ENCODE data around the gene HMHB1. TPM values are rescaled to one million over a fixed set of nuclear protein-coding genes. Genes with fewer than 3 reads are reported as not detected.
A peak's percentile ranks its signal among the peaks of the same experiment; 100 is the strongest.

HMHB1 gene
- total and polyA plus RNA-seq, 7 experiments from 2014 or later: not detected

- Mint-ChIP-seq H3K4me3 (no peak overlapping the region), H3K36me3 (peaks cover 0 to 4% (median 0%) of the 10 kb centered on the region in 5 donors), H3K9me3 (peaks cover 0 to 5% (median 0%) of the 10 kb centered on the region in 11 donors), H3K4me1 (peaks cover 0 to 2% (median 0%) of the 10 kb centered on the region in 7 donors), H3K27ac (no peak overlapping the region), H3K27me3 (peaks cover 0 to 17% (median 13%) of the 10 kb centered on the region in 5 donors)
- Histone ChIP-seq H3K9me3 (ENCODE audit: control insufficient read depth in 2 of 3, low read length in 3 of 3) (no peaks in the 10 kb centered on the region), H3K27ac (ENCODE audit: low read depth, low read length) (no peak overlapping the region), H3K4me1 (ENCODE audit: control insufficient read depth in 2 of 2, insufficient read depth in 2 of 2, low read length in 2 of 2) (no peaks in the 10 kb centered on the region), H3K27me3 (ENCODE audit: control insufficient read depth in 2 of 2, insufficient read depth in 2 of 2, low read length in 2 of 2) (no peaks in the 10 kb centered on the region), H3K4me3 (ENCODE audit: low read length) (no peak overlapping the region), H3K36me3 (ENCODE audit: control insufficient read depth in 2 of 3, insufficient read depth in 3 of 3, low read length in 3 of 3) (no peaks in the 10 kb centered on the region)
- CTCF ChIA-PET: interaction anchor here (0.8 kb wide), 1 partner anchor 44 kb away, joined by 3 read pairs; no protein-coding TSS in a partner anchor
- intact Hi-C loops (cut with micrococcal nuclease): no loop called here
- DNase-seq: no peak
- ATAC-seq: no peak
- POLR2A ChIA-PET: no interaction called here
Measured at GRCh38 chr5:143771602-143772001, 40.4 kb upstream of the HMHB1 start.

- H3K9me3 Mint-ChIP-seq: peaks cover 0 to 5% (median 0%) of the 10 kb centered on the region in 11 donors
- intact Hi-C loops (cut with micrococcal nuclease): no loop called here
- peaks cover 0 to 4% (median 0%) of the 10 kb centered on the region in 5 donors for H3K36me3 Mint-ChIP-seq
- CTCF ChIA-PET: no interaction called here
- Histone ChIP-seq H3K27me3 (ENCODE audit: control insufficient read depth in 2 of 2, insufficient read depth in 2 of 2, low read length in 2 of 2) (no peaks in the 10 kb centered on the region), H3K4me3 (ENCODE audit: low read length) (no peak overlapping the region), H3K9me3 (ENCODE audit: control insufficient read depth in 2 of 3, low read length in 3 of 3) (no peaks in the 10 kb centered on the region), H3K36me3 (ENCODE audit: control insufficient read depth in 2 of 3, insufficient read depth in 3 of 3, low read length in 3 of 3) (no peaks in the 10 kb centered on the region), H3K4me1 (ENCODE audit: control insufficient read depth in 2 of 2, insufficient read depth in 2 of 2, low read length in 2 of 2) (no peaks in the 10 kb centered on the region), H3K27ac (ENCODE audit: low read depth, low read length) (no peak overlapping the region)
- DNase-seq (no peak), ATAC-seq (no peak)
- H3K4me1 Mint-ChIP-seq: peaks cover 0 to 2% (median 0%) of the 10 kb centered on the region in 7 donors
- no peak overlapping the region for H3K27ac Mint-ChIP-seq
- no peak overlapping the region for H3K4me3 Mint-ChIP-seq
- POLR2A ChIA-PET: no interaction called here
- peaks cover 0 to 14% (median 12%) of the 10 kb centered on the region in 5 donors for H3K27me3 Mint-ChIP-seq
Measured at GRCh38 chr5:143772621-143773020, 39.3 kb upstream of the HMHB1 start.

GRCh38 chr5:143775258-143775657, 36.7 kb upstream of the HMHB1 start:
- Mint-ChIP-seq H3K36me3 (peaks cover 0 to 1% (median 0%) of the 10 kb centered on the region in 5 donors), H3K4me3 (no peak overlapping the region), H3K4me1 (peaks cover 0 to 2% (median 0%) of the 10 kb centered on the region in 7 donors), H3K27me3 (peaks cover 0 to 9% (median 4%) of the 10 kb centered on the region in 5 donors), H3K27ac (no peak overlapping the region), H3K9me3 (peaks cover 0 to 9% (median 0%) of the 10 kb centered on the region in 11 donors)
- Histone ChIP-seq H3K4me1 (ENCODE audit: control insufficient read depth in 2 of 2, insufficient read depth in 2 of 2, low read length in 2 of 2) (no peaks in the 10 kb centered on the region), H3K9me3 (ENCODE audit: control insufficient read depth in 2 of 3, low read length in 3 of 3) (no peaks in the 10 kb centered on the region), H3K27me3 (ENCODE audit: control insufficient read depth in 2 of 2, insufficient read depth in 2 of 2, low read length in 2 of 2) (no peaks in the 10 kb centered on the region), H3K36me3 (ENCODE audit: control insufficient read depth in 2 of 3, insufficient read depth in 3 of 3, low read length in 3 of 3) (no peaks in the 10 kb centered on the region), H3K27ac (ENCODE audit: low read depth, low read length) (no peak overlapping the region), H3K4me3 (ENCODE audit: low read length) (no peak overlapping the region)
- intact Hi-C loops (cut with micrococcal nuclease): no loop called here
- ATAC-seq: peak; percentile 37
- DNase-seq: no peak
- ChIA-PET POLR2A (no interaction called here), CTCF (no interaction called here)

- ChIA-PET POLR2A (no interaction called here), CTCF (no interaction called here)
- Mint-ChIP-seq H3K27ac (no peak overlapping the region), H3K4me3 (no peak overlapping the region), H3K27me3 (peaks cover 0 to 7% (median 0%) of the 10 kb centered on the region in 5 donors), H3K9me3 (peaks cover 0 to 9% (median 0%) of the 10 kb centered on the region in 11 donors), H3K36me3 (peaks cover 0 to 1% (median 0%) of the 10 kb centered on the region in 5 donors), H3K4me1 (peaks cover 0 to 2% (median 0%) of the 10 kb centered on the region in 7 donors)
- no peak overlapping the region for H3K27ac ChIP-seq (ENCODE audit: low read depth, low read length)
- no peaks in the 10 kb centered on the region for H3K36me3 ChIP-seq (ENCODE audit: control insufficient read depth in 2 of 3, insufficient read depth in 3 of 3, low read length in 3 of 3)
- H3K27me3 ChIP-seq (ENCODE audit: control insufficient read depth in 2 of 2, insufficient read depth in 2 of 2, low read length in 2 of 2): no peaks in the 10 kb centered on the region
- DNase-seq: no peak
- no peak overlapping the region for H3K4me3 ChIP-seq (ENCODE audit: low read length)
- intact Hi-C loops (cut with micrococcal nuclease): no loop called here
- H3K9me3 ChIP-seq (ENCODE audit: control insufficient read depth in 2 of 3, low read length in 3 of 3): no peaks in the 10 kb centered on the region
- ATAC-seq: no peak
- H3K4me1 ChIP-seq (ENCODE audit: control insufficient read depth in 2 of 2, insufficient read depth in 2 of 2, low read length in 2 of 2): no peaks in the 10 kb centered on the region
Measured at GRCh38 chr5:143776951-143777350, 35.0 kb upstream of the HMHB1 start.

GRCh38 chr5:143779506-143779905, 32.5 kb upstream of the HMHB1 start:
- Mint-ChIP-seq H3K27me3 (peaks cover 0 to 10% (median 0%) of the 10 kb centered on the region in 5 donors), H3K4me1 (peaks cover 0 to 2% (median 0%) of the 10 kb centered on the region in 7 donors), H3K36me3 (peaks cover 0 to 1% (median 0%) of the 10 kb centered on the region in 5 donors), H3K27ac (no peak overlapping the region), H3K4me3 (no peak overlapping the region), H3K9me3 (peaks cover 0 to 9% (median 0%) of the 10 kb centered on the region in 11 donors)
- CTCF ChIA-PET: no interaction called here
- Histone ChIP-seq H3K4me3 (ENCODE audit: low read length) (no peak overlapping the region), H3K9me3 (ENCODE audit: control insufficient read depth in 2 of 3, low read length in 3 of 3) (no peaks in the 10 kb centered on the region), H3K27ac (ENCODE audit: low read depth, low read length) (no peak overlapping the region), H3K4me1 (ENCODE audit: control insufficient read depth in 2 of 2, insufficient read depth in 2 of 2, low read length in 2 of 2) (no peaks in the 10 kb centered on the region), H3K36me3 (ENCODE audit: control insufficient read depth in 2 of 3, insufficient read depth in 3 of 3, low read length in 3 of 3) (no peaks in the 10 kb centered on the region), H3K27me3 (ENCODE audit: control insufficient read depth in 2 of 2, insufficient read depth in 2 of 2, low read length in 2 of 2) (no peaks in the 10 kb centered on the region)
- POLR2A ChIA-PET: no interaction called here
- intact Hi-C loops (cut with micrococcal nuclease): no loop called here
- DNase-seq: no peak
- ATAC-seq: no peak

GRCh38 chr5:143781993-143782520, 29.9 kb upstream of the HMHB1 start:
- DNase-seq (no peak), ATAC-seq (no peak)
- H3K27ac Mint-ChIP-seq: no peak overlapping the region
- CTCF ChIA-PET: no interaction called here
- POLR2A ChIA-PET: interaction anchor here (0.6 kb wide), 1 partner anchor 852 kb away, joined by 3 read pairs; no protein-coding TSS in a partner anchor
- no peaks in the 10 kb centered on the region for H3K4me1 Mint-ChIP-seq
- no peak overlapping the region for H3K4me3 ChIP-seq (ENCODE audit: low read length)
- peaks cover 0 to 9% (median 3%) of the 10 kb centered on the region in 11 donors for H3K9me3 Mint-ChIP-seq
- no peak overlapping the region for H3K4me3 Mint-ChIP-seq
- no peaks in the 10 kb centered on the region for H3K9me3 ChIP-seq (ENCODE audit: control insufficient read depth in 2 of 3, low read length in 3 of 3)
- no peaks in the 10 kb centered on the region for H3K36me3 ChIP-seq (ENCODE audit: control insufficient read depth in 2 of 3, insufficient read depth in 3 of 3, low read length in 3 of 3)
- H3K27ac ChIP-seq (ENCODE audit: low read depth, low read length): no peak overlapping the region
- intact Hi-C loops (cut with micrococcal nuclease): no loop called here
- H3K27me3 ChIP-seq (ENCODE audit: control insufficient read depth in 2 of 2, insufficient read depth in 2 of 2, low read length in 2 of 2): no peaks in the 10 kb centered on the region
- peaks cover 0 to 18% (median 8%) of the 10 kb centered on the region in 5 donors for H3K27me3 Mint-ChIP-seq
- no peaks in the 10 kb centered on the region for H3K36me3 Mint-ChIP-seq
- H3K4me1 ChIP-seq (ENCODE audit: control insufficient read depth in 2 of 2, insufficient read depth in 2 of 2, low read length in 2 of 2): no peaks in the 10 kb centered on the region

Measured in naive thymus-derived CD4-positive, alpha-beta T cell (primary cell).